Gastroesophageal sphincter (tissue), 4 donors: ENCODE results near the gene STXBP1. TPM values are rescaled to one million over a fixed set of nuclear protein-coding genes. Genes with fewer than 3 reads are reported as not detected.

Experiments
- ATAC-seq: fragments of 150-250 bp; one replicate; pipeline ENCODE4 v1.9.1; 2016; ENCODE audit warnings: mild to moderate bottlenecking, moderate library complexity
- H3K27ac ChIP-seq, 4 donors: fragments of 200-600 bp; sonication (generic) in 3 of 4; 1 replicate in 3 of 4; 2 replicates in 1 of 4; pipeline ENCODE4 v1.5.1; 2016 to 2019
- H3K27me3 ChIP-seq: fragments of 200-600 bp; sonication (generic); one replicate; pipeline ENCODE4 v1.5.1; 2019
- H3K36me3 ChIP-seq, 2 donors: fragments of 200-600 bp; sonication (generic); one replicate each; pipeline ENCODE4 v1.5.1; 2019; ENCODE audit warnings: control low read depth in 1 of 2
- H3K4me1 ChIP-seq, 3 donors: fragments of 200-600 bp; sonication (generic); 1 replicate in 2 of 3; 2 replicates in 1 of 3; pipeline ENCODE4 v1.5.1; 2016 to 2019; ENCODE audit warnings: control low read depth in 2 of 3
- H3K4me3 ChIP-seq, 2 donors: fragments of 200-600 bp; sonication (generic); one replicate each; pipeline ENCODE4 v1.5.1; 2019; ENCODE audit warnings: mild to moderate bottlenecking in 1 of 2, moderate library complexity in 1 of 2
- H3K9me3 ChIP-seq, 3 donors: fragments of 200-600 bp; sonication (generic); one replicate each; pipeline ENCODE4 v1.5.1; 2017 to 2019; ENCODE audit warnings: control low read depth in 2 of 3
- CTCF ChIP-seq, 4 experiments: fragments of 200-600 bp in 2 of 4; fragments of 450-650 bp in 2 of 4; sonication (generic) in 1 of 4; IDR thresholded peaks; one replicate each; pipeline ENCODE4 v1.5.1; 2017 to 2019; ENCODE audit warnings: antibody characterized with exemption in 4 of 4, mild to moderate bottlenecking in 2 of 4, moderate library complexity in 2 of 4
- EP300 ChIP-seq: sonication (generic); formaldehyde crosslinking; IDR thresholded peaks from one replicate; pipeline ENCODE4 v1.6.1; 2017; ENCODE audit warnings: antibody characterized with exemption, mild to moderate bottlenecking
- POLR2A ChIP-seq, 2 donors: fragments of 450-650 bp; IDR thresholded peaks; one replicate each; pipeline ENCODE4 v1.6.1; 2017; ENCODE audit warnings: antibody characterized with exemption in 2 of 2, mild to moderate bottlenecking in 2 of 2, moderate library complexity in 1 of 2
- POLR2AphosphoS5 ChIP-seq: sonication (generic); formaldehyde crosslinking; IDR thresholded peaks from one replicate; pipeline ENCODE4 v1.6.1; 2017; ENCODE audit warnings: antibody characterized with exemption
- WGBS, 2 donors: methylation state at CpG; one replicate each; pipeline ENCODE4 v1.1.5; 2018; ENCODE audit warnings: low coverage in 1 of 2; 5-methylcytosine and 5-hydroxymethylcytosine counted together
- total RNA-seq, 4 donors: library from RNA; depleted of rRNA; stranded (reverse); fragments of >200 nt; gene quantifications; one replicate each; pipeline ENCODE4 v1.1.0, GENCODE V29; 2016

The STXBP1 gene
- total RNA-seq, 4 donors from 2014 or later = 25.7 to 47.0 (median 33.1) TPM

- Histone ChIP-seq H3K4me3 (peak overlapping the region; percentile 84 to 98), H3K27me3 (no peaks in the 10 kb centered on the region), H3K27ac (peak overlapping the region; percentile 92 to 98 (median 96)), H3K9me3 (no peaks in the 10 kb centered on the region), H3K36me3 (peaks cover 0 to 8% of the 10 kb centered on the region in 2 donors), H3K4me1 (peaks cover 0 to 71% (median 40%) of the 10 kb centered on the region in 3 donors)
- no CpG with 5 or more reads among the region's 78 CpGs for WGBS, 2 donors
- TF ChIP-seq POLR2A (IDR thresholded peaks at IDR 0.05) (peak; percentile 17 to 34), EP300 (no peak), POLR2AphosphoS5 (peak; percentile 73), CTCF (IDR thresholded peaks at IDR 0.05) (no peak)
- peak; percentile 83 for ATAC-seq
These were observed 42.8 kb upstream of the STXBP1 start for GRCh38 chr9:127568971-127569885.

DNA sequence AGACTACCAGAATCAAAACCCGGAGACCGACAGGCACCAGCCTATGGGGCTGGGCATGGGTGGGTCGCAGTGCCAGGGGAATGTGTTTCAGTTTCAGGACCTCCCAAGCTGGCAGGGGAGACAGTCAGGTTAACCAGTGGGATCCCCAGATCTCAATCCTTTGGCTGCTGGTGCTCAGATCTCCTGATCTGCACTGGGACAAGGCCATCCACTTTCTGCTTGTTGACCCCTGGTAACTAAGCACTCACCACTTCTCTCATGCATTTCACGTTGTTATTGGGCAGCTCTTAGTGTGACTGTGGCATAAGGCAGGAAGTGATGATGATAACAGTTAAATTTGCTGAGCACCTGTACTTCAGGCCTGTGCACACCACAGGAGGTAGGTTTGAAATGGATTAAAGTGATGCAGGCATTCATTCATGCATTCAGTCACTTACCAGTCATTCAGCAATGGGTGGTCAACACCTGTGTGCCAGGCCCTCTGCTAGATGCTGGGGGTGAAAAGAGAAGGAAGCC, 42.1 kb upstream of the STXBP1 start:
- no peak for ATAC-seq

DNA sequence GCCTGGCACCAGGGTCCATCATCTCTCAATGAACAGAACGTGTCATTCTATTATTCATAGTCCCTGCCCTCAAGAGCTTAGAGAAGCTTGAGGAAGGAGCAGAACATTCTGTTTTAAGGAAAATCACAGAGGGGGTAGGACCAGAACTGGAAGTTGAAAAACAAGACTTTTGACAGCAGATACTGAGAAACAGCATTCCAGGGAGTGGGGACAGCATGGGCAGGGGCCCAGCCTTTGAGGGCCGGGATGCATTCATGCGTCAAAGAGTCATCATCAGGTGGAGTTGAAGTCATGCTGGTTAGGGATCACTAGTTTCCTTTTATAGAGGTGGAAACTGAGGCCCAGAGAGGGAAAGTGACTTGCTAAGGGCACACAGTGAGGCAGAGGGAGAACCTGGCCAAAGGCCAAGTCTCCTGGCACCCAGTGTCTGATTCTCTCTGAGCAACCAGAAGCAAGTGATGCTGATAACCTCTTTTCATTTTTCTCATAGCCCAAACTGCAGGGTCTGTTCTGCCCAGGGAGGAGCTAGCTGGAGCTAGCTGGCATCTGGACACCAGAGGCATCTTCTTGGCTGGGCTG, 41.5 kb upstream of the STXBP1 start:
- H3K36me3 ChIP-seq = no peaks in the 10 kb centered on the region
- peak overlapping the region in 3 of 4 donors; percentile 95 to 98 (median 96) for H3K27ac ChIP-seq
- peaks cover 0 to 83% (median 48%) of the 10 kb centered on the region in 3 donors for H3K4me1 ChIP-seq
- H3K4me3 ChIP-seq = no peak overlapping the region
- H3K9me3 ChIP-seq = no peaks in the 10 kb centered on the region
- 80% methylated on average over 1 of the region's 3 CpGs for whole genome bisulfite sequencing, 2 donors
- TF ChIP-seq CTCF (IDR thresholded peaks at IDR 0.05) (no peak), POLR2A (IDR thresholded peaks at IDR 0.05) (no peak), POLR2AphosphoS5 (peak; percentile 72), EP300 (no peak)
- no peaks in the 10 kb centered on the region for H3K27me3 ChIP-seq
- no peak for ATAC-seq

More for the DNA sequence above, 42.1 kb upstream of the STXBP1 start:
- TF ChIP-seq EP300 = no peak
- TF ChIP-seq CTCF (IDR thresholded peaks at IDR 0.05) = no peak
- TF ChIP-seq POLR2AphosphoS5 = peak; percentile 29
- H3K9me3 ChIP-seq = no peaks in the 10 kb centered on the region
- peaks cover 0 to under 1% of the 10 kb centered on the region in 2 donors for H3K36me3 ChIP-seq
- H3K27me3 ChIP-seq = no peaks in the 10 kb centered on the region
- peaks cover 0 to 76% (median 47%) of the 10 kb centered on the region in 3 donors for H3K4me1 ChIP-seq
- 21% methylated on average over 3 of the region's 4 CpGs; no CpG with 5 or more reads in 1 of the 2 donors for WGBS, 2 donors
- peak overlapping the region; percentile 92 to 98 (median 96) for H3K27ac ChIP-seq
- H3K4me3 ChIP-seq = peak overlapping the region; percentile 60 to 98

GRCh38 chr9:127571971-127572370, 40.1 kb upstream of the STXBP1 start:
- no peaks in the 10 kb centered on the region for H3K36me3 ChIP-seq
- WGBS, 2 donors = 90 to 92% methylated on average over 2 to 3 of the region's 3 CpGs
- TF ChIP-seq EP300 (no peak), POLR2A (IDR thresholded peaks at IDR 0.05) (no peak), CTCF (IDR thresholded peaks at IDR 0.05) (no peak), POLR2AphosphoS5 (no peak)
- peaks cover 0 to 75% (median 38%) of the 10 kb centered on the region in 3 donors for H3K4me1 ChIP-seq
- H3K27me3 ChIP-seq = no peaks in the 10 kb centered on the region
- peak overlapping the region in 1 of 4 donors; percentile 98 for H3K27ac ChIP-seq
- H3K4me3 ChIP-seq = no peak overlapping the region
- no peak for ATAC-seq
- H3K9me3 ChIP-seq = no peaks in the 10 kb centered on the region
